T-helper 1 cell treated with Interleukin-12 subunit alpha and Interleukin-12 subunit beta and Interleukin-4 antibody, amounts not matched to agents 30 μg/mL and 1 μg/mL, for 36 hours (primary cell): ENCODE measurements around the gene ATXN7L3.
"Not testable (repeated sequence)": the region's sequence is repeated elsewhere in the genome, so short reads cannot be mapped to it uniquely, and the experiment has no call there.

Experiments
- H3K27ac Mint-ChIP-seq: one replicate; pipeline ENCODE4 v1.8.0; 2021; ENCODE audit warnings: mild to moderate bottlenecking, mixed read lengths
- H3K27me3 Mint-ChIP-seq: one replicate; pipeline ENCODE4 v1.8.0; 2021; ENCODE audit warnings: low read depth, mixed read lengths
- H3K36me3 Mint-ChIP-seq: one replicate; pipeline ENCODE4 v1.8.0; 2021; ENCODE audit warnings: low read depth, mixed read lengths
- H3K4me1 Mint-ChIP-seq: one replicate; pipeline ENCODE4 v1.8.0; 2021; ENCODE audit warnings: low read depth, mixed read lengths
- H3K4me3 Mint-ChIP-seq: one replicate; pipeline ENCODE4 v1.8.0; 2021; ENCODE audit warnings: mild to moderate bottlenecking, moderate library complexity, mixed read lengths
- H3K9me3 Mint-ChIP-seq: one replicate; pipeline ENCODE4 v1.8.0; 2021; ENCODE audit warnings: mixed read lengths

The ATXN7L3 gene

GRCh38 chr17:44199553-44200477 is at the start of gene ATXN7L3:
Gene ATXN7L3 (minus strand): TSS chr17:44199884. CDS start chr17:44198070, 1,814 bp downstream.
- Mint-ChIP-seq H3K27ac (peak within 1 kb of the TSS; percentile 93), H3K4me3 (peak within 1 kb of the TSS; percentile 90), H3K9me3 (no peaks in the 10 kb centered on the region), H3K36me3 (peaks cover 27% of the 10 kb centered on the region), H3K4me1 (peaks cover 39% of the 10 kb centered on the region), H3K27me3 (no peaks in the 10 kb centered on the region)

DNA sequence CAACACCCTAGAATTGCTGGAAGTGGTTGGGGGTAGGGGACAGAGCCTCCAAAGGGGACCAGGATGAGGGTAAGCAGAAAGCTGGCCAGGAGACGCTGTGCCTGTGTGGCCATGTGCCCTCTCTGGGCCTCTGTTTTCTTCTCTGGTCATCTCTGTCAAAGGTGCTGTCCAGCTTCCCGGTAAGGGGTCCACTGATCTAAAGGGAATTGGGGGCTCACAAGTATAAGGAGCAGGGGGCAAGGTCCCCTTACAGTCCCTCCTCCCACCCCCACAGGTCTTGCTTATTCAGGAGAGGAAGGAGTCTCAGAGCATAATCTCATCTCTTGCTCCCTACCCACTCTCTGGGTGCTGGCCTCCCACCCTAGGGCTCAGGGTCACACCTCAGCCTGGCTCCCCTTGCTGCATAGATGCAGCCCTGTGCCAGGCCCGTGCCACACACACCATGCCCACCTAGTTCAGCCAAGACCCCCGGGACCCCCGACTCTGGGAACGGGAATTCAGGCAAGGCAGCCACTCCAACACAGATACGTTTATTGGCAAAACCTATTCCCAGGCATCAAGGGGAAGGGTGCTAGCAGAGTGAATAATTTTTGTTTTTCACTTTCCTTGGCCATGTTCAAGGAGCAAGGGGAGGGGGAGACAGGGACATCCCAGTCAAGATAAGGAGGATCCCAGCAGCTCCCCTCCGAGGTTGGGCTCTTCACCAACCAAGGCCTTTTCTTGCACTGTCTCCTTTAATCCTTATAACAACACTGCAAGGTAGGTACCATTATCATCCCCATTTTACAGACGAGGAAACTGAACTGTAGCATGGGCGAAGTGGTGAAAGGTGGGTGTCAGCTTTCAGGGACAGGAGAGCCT is 48.4 kb upstream of the ATXN7L3 start:
- peaks cover 21% of the 10 kb centered on the region for H3K4me1 Mint-ChIP-seq
- no peak overlapping the region for H3K4me3 Mint-ChIP-seq
- H3K9me3 Mint-ChIP-seq, result no peaks in the 10 kb centered on the region
- H3K27me3 Mint-ChIP-seq, result no peaks in the 10 kb centered on the region
- no peaks in the 10 kb centered on the region for H3K36me3 Mint-ChIP-seq
- no peak overlapping the region for H3K27ac Mint-ChIP-seq

GRCh38 chr17:44247440-44247841 is 47.8 kb upstream of the ATXN7L3 start:
- no peaks in the 10 kb centered on the region for H3K9me3 Mint-ChIP-seq
- H3K4me3 Mint-ChIP-seq, result no peak overlapping the region
- H3K36me3 Mint-ChIP-seq, result no peaks in the 10 kb centered on the region
- H3K4me1 Mint-ChIP-seq, result peaks cover 21% of the 10 kb centered on the region
- no peaks in the 10 kb centered on the region for H3K27me3 Mint-ChIP-seq
- H3K27ac Mint-ChIP-seq, result no peak overlapping the region

GRCh38 chr17:44241106-44241624 is 41.5 kb upstream of the ATXN7L3 start:
- no peak overlapping the region for H3K4me3 Mint-ChIP-seq
- H3K9me3 Mint-ChIP-seq, result no peaks in the 10 kb centered on the region
- no peaks in the 10 kb centered on the region for H3K27me3 Mint-ChIP-seq
- peaks cover 6% of the 10 kb centered on the region for H3K4me1 Mint-ChIP-seq
- H3K27ac Mint-ChIP-seq, result no peak overlapping the region
- no peaks in the 10 kb centered on the region for H3K36me3 Mint-ChIP-seq

DNA sequence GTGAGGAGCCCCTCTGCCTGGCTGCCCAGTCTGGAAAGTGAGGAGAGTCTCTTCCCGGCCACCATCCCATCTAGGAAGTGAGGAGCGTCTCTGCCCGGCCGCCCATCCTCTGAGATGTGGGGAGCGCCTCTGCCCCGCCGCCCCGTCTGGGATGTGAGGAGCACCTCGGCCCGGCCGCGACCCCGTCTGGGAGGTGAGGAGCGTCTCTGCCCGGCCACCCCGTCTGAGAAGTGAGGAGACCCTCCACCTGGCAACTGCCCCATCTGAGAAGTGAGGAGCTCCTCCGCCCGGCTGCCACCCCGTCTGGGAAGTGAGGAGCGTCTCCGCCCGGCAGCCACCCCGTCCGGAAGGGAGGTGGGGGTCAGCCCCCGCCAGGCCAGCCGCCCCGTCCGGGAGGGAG is 38.2 kb upstream of the ATXN7L3 start:
- not testable (repeated sequence) for H3K9me3 Mint-ChIP-seq, H3K4me3 Mint-ChIP-seq, H3K27me3 Mint-ChIP-seq, H3K4me1 Mint-ChIP-seq, H3K36me3 Mint-ChIP-seq, H3K27ac Mint-ChIP-seq

GRCh38 chr17:44236444-44236991 is 36.8 kb upstream of the ATXN7L3 start:
- Mint-ChIP-seq H3K27me3 (peaks cover 8% of the 10 kb centered on the region), H3K36me3 (no peaks in the 10 kb centered on the region), H3K27ac (no peak overlapping the region), H3K9me3 (no peaks in the 10 kb centered on the region), H3K4me3 (no peak overlapping the region), H3K4me1 (peaks cover 5% of the 10 kb centered on the region)

GRCh38 chr17:44235583-44235936 is 35.9 kb upstream of the ATXN7L3 start:
- Mint-ChIP-seq H3K27ac (no peak overlapping the region), H3K36me3 (no peaks in the 10 kb centered on the region), H3K9me3 (no peaks in the 10 kb centered on the region), H3K27me3 (peaks cover 8% of the 10 kb centered on the region), H3K4me3 (no peak overlapping the region), H3K4me1 (peaks cover 5% of the 10 kb centered on the region)

DNA sequence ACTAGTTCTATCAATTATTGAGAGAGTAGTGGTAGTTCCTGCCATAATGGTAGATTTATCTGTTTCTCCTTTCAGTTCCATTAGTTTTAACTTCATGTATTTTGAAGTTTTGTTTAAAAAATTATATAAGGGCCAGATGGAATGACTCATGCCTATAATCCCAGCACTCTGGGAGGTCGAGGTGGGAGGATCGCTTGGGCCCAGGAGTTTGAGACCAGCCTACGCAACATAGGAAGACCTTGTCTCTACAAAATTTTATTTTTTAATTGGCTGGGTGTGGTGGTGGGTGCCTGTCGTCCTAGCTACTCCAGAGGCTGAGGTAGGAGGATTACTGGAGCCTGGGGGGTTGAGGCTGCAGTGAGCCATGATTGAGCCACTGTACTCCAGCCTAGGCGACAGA is 33.9 kb upstream of the ATXN7L3 start:
- Mint-ChIP-seq H3K27me3 (peaks cover 8% of the 10 kb centered on the region), H3K36me3 (no peaks in the 10 kb centered on the region), H3K4me1 (peaks cover 5% of the 10 kb centered on the region), H3K27ac (no peak overlapping the region), H3K4me3 (no peak overlapping the region), H3K9me3 (no peaks in the 10 kb centered on the region)

GRCh38 chr17:44232061-44232460 is 32.4 kb upstream of the ATXN7L3 start:
- H3K9me3 Mint-ChIP-seq, result no peaks in the 10 kb centered on the region
- H3K4me1 Mint-ChIP-seq, result peaks cover 5% of the 10 kb centered on the region
- peaks cover 8% of the 10 kb centered on the region for H3K27me3 Mint-ChIP-seq
- no peak overlapping the region for H3K4me3 Mint-ChIP-seq
- no peak overlapping the region for H3K27ac Mint-ChIP-seq
- no peaks in the 10 kb centered on the region for H3K36me3 Mint-ChIP-seq

GRCh38 chr17:44230140-44230539 is 30.5 kb upstream of the ATXN7L3 start:
- Mint-ChIP-seq H3K4me3 (no peak overlapping the region), H3K27me3 (peaks cover 3% of the 10 kb centered on the region), H3K36me3 (no peaks in the 10 kb centered on the region), H3K4me1 (peaks cover 3% of the 10 kb centered on the region), H3K27ac (no peak overlapping the region), H3K9me3 (no peaks in the 10 kb centered on the region)

DNA sequence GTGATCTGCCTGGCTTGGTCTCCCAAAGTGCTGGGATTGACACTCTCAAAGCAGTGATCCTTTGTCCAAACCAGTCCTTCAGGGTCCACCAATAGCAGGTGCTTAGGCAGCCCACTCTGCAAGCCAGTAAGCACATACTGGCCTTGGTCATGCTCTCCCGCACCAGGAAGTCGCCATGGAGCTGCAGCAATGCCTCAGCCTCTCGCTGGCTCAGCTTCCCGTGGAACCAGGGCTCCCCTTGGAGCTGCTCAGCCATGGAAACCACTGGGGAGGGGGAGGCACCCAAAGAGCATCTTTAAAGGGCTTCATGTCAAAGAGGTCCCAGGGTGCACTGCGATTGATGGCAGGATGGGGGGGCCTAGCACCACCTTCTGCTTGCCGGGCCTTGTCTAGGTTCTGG is 29.4 kb upstream of the ATXN7L3 start:
- Mint-ChIP-seq H3K4me1 (no peaks in the 10 kb centered on the region), H3K27me3 (no peaks in the 10 kb centered on the region)

GRCh38 chr17:44223541-44224071 is 23.9 kb upstream of the ATXN7L3 start:
- peaks cover 6% of the 10 kb centered on the region for H3K27me3 Mint-ChIP-seq
- H3K27ac Mint-ChIP-seq, result no peak overlapping the region
- H3K4me1 Mint-ChIP-seq, result peaks cover 8% of the 10 kb centered on the region
- H3K9me3 Mint-ChIP-seq, result no peaks in the 10 kb centered on the region
- no peak overlapping the region for H3K4me3 Mint-ChIP-seq
- peaks cover 3% of the 10 kb centered on the region for H3K36me3 Mint-ChIP-seq

More for the DNA sequence above, 29.4 kb upstream of the ATXN7L3 start:
- H3K4me3 Mint-ChIP-seq, result no peak overlapping the region
- H3K9me3 Mint-ChIP-seq, result no peaks in the 10 kb centered on the region
- no peak overlapping the region for H3K27ac Mint-ChIP-seq
- no peaks in the 10 kb centered on the region for H3K36me3 Mint-ChIP-seq

DNA sequence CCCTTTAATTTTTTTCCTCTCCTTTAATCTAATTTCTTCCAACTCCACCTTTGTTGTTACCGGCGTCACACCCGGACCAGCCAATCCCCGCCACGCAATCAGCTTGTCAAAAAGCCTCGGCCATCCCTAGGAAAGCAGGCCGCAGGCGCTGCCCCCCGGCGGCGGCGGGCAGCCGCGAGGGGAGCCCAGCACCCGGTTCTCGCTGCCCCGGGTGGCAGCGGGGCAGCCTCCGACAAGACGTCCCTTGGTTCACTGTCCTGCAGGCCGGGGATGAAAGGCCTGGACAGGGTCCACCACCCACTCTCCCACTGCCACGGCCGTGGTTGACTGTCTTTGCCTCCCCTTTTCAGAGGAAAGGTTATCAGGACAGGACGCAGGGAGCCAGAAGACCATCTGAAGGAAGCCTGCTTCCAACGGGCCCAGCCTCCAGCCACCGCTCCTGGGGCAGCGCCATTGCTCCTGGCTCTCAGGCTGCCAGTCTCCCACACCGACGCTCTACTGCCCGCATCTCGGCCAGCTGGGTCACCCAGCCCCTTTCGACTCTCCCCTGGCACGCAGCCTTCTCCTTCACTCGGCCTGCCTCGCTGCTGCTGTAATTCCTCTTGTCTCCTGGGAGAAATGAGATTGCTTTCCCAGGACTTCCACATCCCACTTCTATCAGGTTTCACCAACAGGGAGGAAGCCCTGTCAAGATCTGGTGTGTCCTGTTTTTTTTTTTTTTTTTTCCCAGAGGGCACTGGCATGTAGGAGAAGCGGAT is 22.6 kb upstream of the ATXN7L3 start:
- H3K4me3 Mint-ChIP-seq, result peak overlapping the region; percentile 91
- H3K9me3 Mint-ChIP-seq, result no peaks in the 10 kb centered on the region
- H3K27ac Mint-ChIP-seq, result peak overlapping the region; percentile 91
- peaks cover 7% of the 10 kb centered on the region for H3K36me3 Mint-ChIP-seq
- H3K27me3 Mint-ChIP-seq, result peaks cover 6% of the 10 kb centered on the region
- H3K4me1 Mint-ChIP-seq, result peaks cover 12% of the 10 kb centered on the region

- H3K27me3 Mint-ChIP-seq, result peaks cover 6% of the 10 kb centered on the region
- H3K4me3 Mint-ChIP-seq, result peak overlapping the region; percentile 91
- peaks cover 16% of the 10 kb centered on the region for H3K4me1 Mint-ChIP-seq
- H3K36me3 Mint-ChIP-seq, result peaks cover 11% of the 10 kb centered on the region
- H3K27ac Mint-ChIP-seq, result peak overlapping the region; percentile 91
- H3K9me3 Mint-ChIP-seq, result no peaks in the 10 kb centered on the region
Measured at GRCh38 chr17:44221862-44222111, 22.1 kb upstream of the ATXN7L3 start.
